SK-N-SH treated with all-trans-retinoic acid at 6 μM for 48 hours (cell line): Measurements from ENCODE around the gene NOL3.

ENCODE experiments used
- ATAC-seq: fragments of 200-7000 bp; cut with Tn5 transposase; 3 replicates; pipeline ENCODE4 v1.9.1; 2020; ENCODE audit warnings: mild to moderate bottlenecking, moderate library complexity
- ARNTL ChIP-seq: fragments of 450-650 bp; formaldehyde crosslinking; IDR thresholded peaks from 2 replicates; pipeline ENCODE4 v1.5.0; 2020; ENCODE audit warnings: low read depth, mild to moderate bottlenecking, moderate library complexity, borderline replicate concordance
- BACH2 ChIP-seq: fragments of 250-450 bp; sonication (Bioruptor Pico); IDR thresholded peaks from 2 replicates; pipeline ENCODE4 v1.9.0; 2021; ENCODE audit warnings: mild to moderate bottlenecking, borderline replicate concordance
- ESRRG ChIP-seq: fragments of 250-450 bp; sonication (Bioruptor Pico); IDR thresholded peaks from 2 replicates; pipeline ENCODE4 v1.6.1; 2021; ENCODE audit warnings: mild to moderate bottlenecking
- ISL1 ChIP-seq: fragments of 250-450 bp; sonication (Bioruptor Pico); IDR thresholded peaks from 2 replicates; pipeline ENCODE4 v2.1.2; 2022; ENCODE audit warnings: mild to moderate bottlenecking, moderate library complexity
- OSR1 ChIP-seq: fragments of 250-450 bp; sonication (Bioruptor Pico); IDR thresholded peaks from 2 replicates; pipeline ENCODE4 v1.8.0; 2022; ENCODE audit warnings: moderate library complexity, mild to moderate bottlenecking, inconsistent platforms
- PATZ1 ChIP-seq: fragments of 250-450 bp; sonication (Bioruptor Pico); IDR thresholded peaks from 2 replicates; pipeline ENCODE4 v1.8.0; 2020; ENCODE audit warnings: mild to moderate bottlenecking, moderate library complexity, borderline replicate concordance
- PPARA ChIP-seq: fragments of 250-450 bp; sonication (Bioruptor Pico); IDR thresholded peaks from 2 replicates; pipeline ENCODE4 v1.5.0; 2020; ENCODE audit warnings: mild to moderate bottlenecking, borderline replicate concordance
- RARB ChIP-seq: fragments of 250-450 bp; sonication (Bioruptor Pico); IDR thresholded peaks from 2 replicates; pipeline ENCODE4 v1.8.0; 2021; ENCODE audit warnings: mild to moderate bottlenecking, moderate library complexity
- SNAI2 ChIP-seq: fragments of 250-450 bp; sonication (Bioruptor Pico); IDR thresholded peaks from 2 replicates; pipeline ENCODE4 v1.5.0; 2020; ENCODE audit warnings: mild to moderate bottlenecking, moderate library complexity
- TCF4 ChIP-seq: fragments of 250-450 bp; sonication (Bioruptor Pico); IDR thresholded peaks from 2 replicates; pipeline ENCODE4 v1.8.0; 2021; ENCODE audit warnings: mild to moderate bottlenecking, moderate library complexity, borderline replicate concordance
- TOX ChIP-seq: fragments of 250-450 bp; sonication (Bioruptor Pico); IDR thresholded peaks from 2 replicates; pipeline ENCODE4 v1.8.0; 2021; ENCODE audit warnings: mild to moderate bottlenecking, moderate library complexity, borderline replicate concordance
- ZC3H10 ChIP-seq: fragments of 250-450 bp; sonication (Bioruptor Pico); IDR thresholded peaks from 2 replicates; pipeline ENCODE4 v1.5.1; 2021; ENCODE audit warnings: mild to moderate bottlenecking, moderate library complexity
- ZFP3 ChIP-seq: fragments of 250-450 bp; sonication (Bioruptor Pico); IDR thresholded peaks from 2 replicates; pipeline ENCODE4 v1.5.0; 2020; ENCODE audit warnings: mild to moderate bottlenecking, moderate library complexity
- ZFP30 ChIP-seq: fragments of 450-650 bp; formaldehyde crosslinking; IDR thresholded peaks from 2 replicates; pipeline ENCODE4 v1.5.0; 2022; ENCODE audit warnings: mild to moderate bottlenecking, moderate library complexity
- ZNF565 ChIP-seq: fragments of 450-650 bp; formaldehyde crosslinking; conservative IDR thresholded peaks from 2 replicates; pipeline ENCODE4 v1.5.0; 2020; ENCODE audit warnings: low read depth, mild to moderate bottlenecking, moderate library complexity
- ZNF70 ChIP-seq: fragments of 450-650 bp; formaldehyde crosslinking; IDR thresholded peaks from 2 replicates; pipeline ENCODE4 v1.5.0; 2020; ENCODE audit warnings: mild to moderate bottlenecking, moderate library complexity
- TF ChIP-seq, protein P1 (sequence below): fragments of 250-450 bp; sonication (Bioruptor Pico); IDR thresholded peaks from 2 replicates; pipeline ENCODE4 v1.8.0; 2021; ENCODE audit warnings: low read depth, mild to moderate bottlenecking, moderate library complexity, borderline replicate concordance
- TF ChIP-seq, protein P2 (sequence below): fragments of 250-450 bp; sonication (Bioruptor Pico); IDR thresholded peaks from 2 replicates; pipeline ENCODE4 v1.5.1; 2020; ENCODE audit warnings: low read depth, mild to moderate bottlenecking, moderate library complexity
- TF ChIP-seq, protein P3 (sequence below): fragments of 250-450 bp; sonication (Bioruptor Pico); IDR thresholded peaks from 2 replicates; pipeline ENCODE4 v1.5.0; 2020; ENCODE audit warnings: mild to moderate bottlenecking, moderate library complexity
- TF ChIP-seq, protein P4 (sequence below): fragments of 250-450 bp; sonication (Bioruptor Pico); IDR thresholded peaks from 2 replicates; pipeline ENCODE4 v1.5.1; 2021; ENCODE audit warnings: mild to moderate bottlenecking, moderate library complexity

NOL3 gene

GRCh38 chr16:67166110-67166547 is 4.2 kb upstream of the NOL3 start:
- no peak for ATAC-seq
- TF ChIP-seq, protein P1, sequence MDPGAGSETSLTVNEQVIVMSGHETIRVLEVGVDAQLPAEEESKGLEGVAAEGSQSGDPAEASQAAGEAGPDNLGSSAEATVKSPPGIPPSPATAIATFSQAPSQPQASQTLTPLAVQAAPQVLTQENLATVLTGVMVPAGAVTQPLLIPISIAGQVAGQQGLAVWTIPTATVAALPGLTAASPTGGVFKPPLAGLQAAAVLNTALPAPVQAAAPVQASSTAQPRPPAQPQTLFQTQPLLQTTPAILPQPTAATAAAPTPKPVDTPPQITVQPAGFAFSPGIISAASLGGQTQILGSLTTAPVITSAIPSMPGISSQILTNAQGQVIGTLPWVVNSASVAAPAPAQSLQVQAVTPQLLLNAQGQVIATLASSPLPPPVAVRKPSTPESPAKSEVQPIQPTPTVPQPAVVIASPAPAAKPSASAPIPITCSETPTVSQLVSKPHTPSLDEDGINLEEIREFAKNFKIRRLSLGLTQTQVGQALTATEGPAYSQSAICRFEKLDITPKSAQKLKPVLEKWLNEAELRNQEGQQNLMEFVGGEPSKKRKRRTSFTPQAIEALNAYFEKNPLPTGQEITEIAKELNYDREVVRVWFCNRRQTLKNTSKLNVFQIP (CRISPR knock-in tag): no peak
- TF ChIP-seq PPARA: no peak
- no peak for TF ChIP-seq BACH2 (CRISPR knock-in tag)

DNA sequence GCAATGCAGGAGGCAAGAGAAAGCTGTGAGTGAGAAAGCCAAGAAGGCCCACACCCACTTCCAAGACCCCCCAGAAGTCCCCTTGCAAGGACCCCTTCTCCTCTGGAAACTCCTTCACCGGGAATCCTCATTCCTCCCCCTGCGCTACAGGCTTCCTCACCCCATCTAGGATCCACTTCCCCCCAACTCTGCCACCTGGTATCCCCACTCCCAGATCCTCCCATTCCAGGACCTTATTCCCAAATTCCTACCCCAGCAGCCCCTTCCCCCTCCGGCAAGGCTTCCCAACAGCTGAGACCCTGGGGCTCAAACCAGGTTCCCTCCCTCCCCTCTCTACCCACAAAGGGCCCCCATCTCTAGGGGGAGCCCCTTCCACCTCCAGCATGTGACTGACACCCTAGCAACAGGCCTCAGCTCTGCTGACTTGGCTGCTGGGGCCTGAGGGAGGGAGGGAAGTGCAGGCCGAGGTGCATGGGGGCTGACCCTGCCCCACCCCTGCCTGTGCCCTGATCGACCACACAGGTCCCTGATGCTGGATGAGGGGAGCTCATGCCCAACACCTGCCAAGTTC is 3.7 kb upstream of the NOL3 start:
- no peak for TF ChIP-seq ISL1 (CRISPR knock-in tag)
- TF ChIP-seq, protein P2, sequence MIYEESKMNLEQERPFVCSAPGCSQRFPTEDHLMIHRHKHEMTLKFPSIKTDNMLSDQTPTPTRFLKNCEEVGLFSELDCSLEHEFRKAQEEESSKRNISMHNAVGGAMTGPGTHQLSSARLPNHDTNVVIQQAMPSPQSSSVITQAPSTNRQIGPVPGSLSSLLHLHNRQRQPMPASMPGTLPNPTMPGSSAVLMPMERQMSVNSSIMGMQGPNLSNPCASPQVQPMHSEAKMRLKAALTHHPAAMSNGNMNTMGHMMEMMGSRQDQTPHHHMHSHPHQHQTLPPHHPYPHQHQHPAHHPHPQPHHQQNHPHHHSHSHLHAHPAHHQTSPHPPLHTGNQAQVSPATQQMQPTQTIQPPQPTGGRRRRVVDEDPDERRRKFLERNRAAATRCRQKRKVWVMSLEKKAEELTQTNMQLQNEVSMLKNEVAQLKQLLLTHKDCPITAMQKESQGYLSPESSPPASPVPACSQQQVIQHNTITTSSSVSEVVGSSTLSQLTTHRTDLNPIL (CRISPR knock-in tag): no peak
- no peak for TF ChIP-seq ZNF70
- no peak for TF ChIP-seq TOX (CRISPR knock-in tag)
- TF ChIP-seq, all 23 proteins: peak for 0
- no peak for ATAC-seq

- ATAC-seq: no peak
- TF ChIP-seq, protein P3, sequence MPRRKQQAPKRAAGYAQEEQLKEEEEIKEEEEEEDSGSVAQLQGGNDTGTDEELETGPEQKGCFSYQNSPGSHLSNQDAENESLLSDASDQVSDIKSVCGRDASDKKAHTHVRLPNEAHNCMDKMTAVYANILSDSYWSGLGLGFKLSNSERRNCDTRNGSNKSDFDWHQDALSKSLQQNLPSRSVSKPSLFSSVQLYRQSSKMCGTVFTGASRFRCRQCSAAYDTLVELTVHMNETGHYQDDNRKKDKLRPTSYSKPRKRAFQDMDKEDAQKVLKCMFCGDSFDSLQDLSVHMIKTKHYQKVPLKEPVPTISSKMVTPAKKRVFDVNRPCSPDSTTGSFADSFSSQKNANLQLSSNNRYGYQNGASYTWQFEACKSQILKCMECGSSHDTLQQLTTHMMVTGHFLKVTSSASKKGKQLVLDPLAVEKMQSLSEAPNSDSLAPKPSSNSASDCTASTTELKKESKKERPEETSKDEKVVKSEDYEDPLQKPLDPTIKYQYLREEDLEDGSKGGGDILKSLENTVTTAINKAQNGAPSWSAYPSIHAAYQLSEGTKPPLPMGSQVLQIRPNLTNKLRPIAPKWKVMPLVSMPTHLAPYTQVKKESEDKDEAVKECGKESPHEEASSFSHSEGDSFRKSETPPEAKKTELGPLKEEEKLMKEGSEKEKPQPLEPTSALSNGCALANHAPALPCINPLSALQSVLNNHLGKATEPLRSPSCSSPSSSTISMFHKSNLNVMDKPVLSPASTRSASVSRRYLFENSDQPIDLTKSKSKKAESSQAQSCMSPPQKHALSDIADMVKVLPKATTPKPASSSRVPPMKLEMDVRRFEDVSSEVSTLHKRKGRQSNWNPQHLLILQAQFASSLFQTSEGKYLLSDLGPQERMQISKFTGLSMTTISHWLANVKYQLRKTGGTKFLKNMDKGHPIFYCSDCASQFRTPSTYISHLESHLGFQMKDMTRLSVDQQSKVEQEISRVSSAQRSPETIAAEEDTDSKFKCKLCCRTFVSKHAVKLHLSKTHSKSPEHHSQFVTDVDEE (CRISPR knock-in tag): no peak
- TF ChIP-seq, protein P2 (CRISPR knock-in tag): no peak
- no peak for TF ChIP-seq SNAI2 (CRISPR knock-in tag)
- TF ChIP-seq TCF4: no peak
- TF ChIP-seq ARNTL (CRISPR knock-in tag): no peak
- TF ChIP-seq ZNF565: no peak
- no peak for TF ChIP-seq ZFP3
- TF ChIP-seq BACH2 (CRISPR knock-in tag): no peak
- no peak for TF ChIP-seq ESRRG (CRISPR knock-in tag)
- no peak for TF ChIP-seq ISL1 (CRISPR knock-in tag)
- TF ChIP-seq, protein P1 (CRISPR knock-in tag): no peak
- no peak for TF ChIP-seq OSR1 (CRISPR knock-in tag)
- TF ChIP-seq, protein P4, sequence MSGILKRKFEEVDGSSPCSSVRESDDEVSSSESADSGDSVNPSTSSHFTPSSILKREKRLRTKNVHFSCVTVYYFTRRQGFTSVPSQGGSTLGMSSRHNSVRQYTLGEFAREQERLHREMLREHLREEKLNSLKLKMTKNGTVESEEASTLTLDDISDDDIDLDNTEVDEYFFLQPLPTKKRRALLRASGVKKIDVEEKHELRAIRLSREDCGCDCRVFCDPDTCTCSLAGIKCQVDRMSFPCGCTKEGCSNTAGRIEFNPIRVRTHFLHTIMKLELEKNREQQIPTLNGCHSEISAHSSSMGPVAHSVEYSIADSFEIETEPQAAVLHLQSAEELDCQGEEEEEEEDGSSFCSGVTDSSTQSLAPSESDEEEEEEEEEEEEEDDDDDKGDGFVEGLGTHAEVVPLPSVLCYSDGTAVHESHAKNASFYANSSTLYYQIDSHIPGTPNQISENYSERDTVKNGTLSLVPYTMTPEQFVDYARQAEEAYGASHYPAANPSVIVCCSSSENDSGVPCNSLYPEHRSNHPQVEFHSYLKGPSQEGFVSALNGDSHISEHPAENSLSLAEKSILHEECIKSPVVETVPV (CRISPR knock-in tag): no peak
- no peak for TF ChIP-seq RARB
- TF ChIP-seq ZFP30 (CRISPR knock-in tag): no peak
- no peak for TF ChIP-seq PPARA
- no peak for TF ChIP-seq PATZ1 (CRISPR knock-in tag)
- no peak for TF ChIP-seq ZNF70
- no peak for TF ChIP-seq ZC3H10 (CRISPR knock-in tag)
Observed at GRCh38 chr16:67167588-67167987, 2.8 kb upstream of the NOL3 start.
